Body of pancreas (tissue), 4 donors: ENCODE data around the gene KIF13A.

Experiments
- CTCF ChIP-seq, 7 experiments: fragments of 450-650 bp in 4 of 7; fragments of 200-600 bp in 3 of 7; sonication (generic) in 3 of 7; IDR thresholded peaks; one replicate each; pipeline ENCODE4 v1.5.1; 2016 to 2019; ENCODE audit warnings: antibody characterized with exemption in 7 of 7
- POLR2A ChIP-seq, 3 donors: fragments of 450-650 bp; IDR thresholded peaks; one replicate each; pipeline ENCODE4 v1.6.1; 2016; ENCODE audit warnings: antibody characterized with exemption in 3 of 3, mild to moderate bottlenecking in 2 of 3

DNA sequence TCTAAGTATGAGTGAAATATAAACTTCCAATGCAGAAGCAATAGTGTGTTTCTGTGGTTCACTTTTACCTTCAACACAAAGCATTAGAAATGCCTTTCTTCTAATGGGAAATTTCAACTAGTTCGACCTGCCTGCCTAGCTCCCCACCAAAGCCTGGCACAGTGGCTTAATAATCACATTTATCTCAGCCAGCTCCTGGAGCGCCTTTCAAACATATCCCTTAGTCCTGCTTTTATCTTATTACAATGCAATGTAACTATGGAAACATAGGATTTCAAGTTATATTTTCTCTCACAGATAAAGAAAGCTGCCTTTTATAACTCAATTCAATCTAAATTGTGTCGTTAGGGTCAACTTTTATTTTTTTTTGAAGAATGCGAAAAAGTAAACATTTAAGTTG is 53.7 kb downstream of the KIF13A start:
- TF ChIP-seq CTCF (IDR thresholded peaks at IDR 0.05) (no peak), POLR2A (IDR thresholded peaks at IDR 0.05) (no peak)
